IMR-90 (cell line): ENCODE results near the gene KLHL8. TPM values are rescaled to one million over a fixed set of nuclear protein-coding genes. Genes with fewer than 3 reads are reported as not detected.
A peak's percentile ranks its signal among the peaks of the same experiment; 100 is the strongest.

Experiments used
- ATAC-seq: fragments of 200-7000 bp; cut with Tn5 transposase; 2 replicates; pipeline ENCODE4 v1.9.1; 2020; ENCODE audit warnings: low read depth, mild to moderate bottlenecking, moderate library complexity
- BruUV-seq: library from RNA; stranded (reverse); fragments of 400-500 nt; replicated peaks from 2 replicates; lab custom pipeline; 2021; lab: Mats Ljungman, UMichigan
- CTCF ChIA-PET: fragments of 300-600 bp; formaldehyde crosslinking; extraction: SDS; loops from one replicate; lab custom pipeline; 2021; ENCODE audit warnings: antibody characterized with exemption; lab: Yijun Ruan, JAX
- POLR2A ChIA-PET: fragments of 300-600 bp; sonication (Branson Sonifier 250); formaldehyde crosslinking; loops from one replicate; lab custom pipeline; 2022; ENCODE audit warnings: antibody characterized with exemption; ENCODE audit not compliant: unreplicated experiment; lab: Charles Lee
- DNase-seq: peaks from one replicate; pipeline ENCODE4 v3.0.0; 2013
- H2AFZ ChIP-seq: replicated peaks from 2 replicates; pipeline ENCODE3; 2013; ENCODE audit warnings: low read length, mild to moderate bottlenecking; ENCODE audit not compliant: poor library complexity
- H2AK5ac ChIP-seq: 2 replicates; pipeline ENCODE4 v1.6.1; 2013; ENCODE audit warnings: low read depth, low read length, inconsistent platforms
- H2AK9ac ChIP-seq: replicated peaks from 2 replicates; pipeline ENCODE3; 2013; ENCODE audit warnings: mild to moderate bottlenecking, low read depth, low read length, moderate library complexity; ENCODE audit not compliant: poor library complexity
- H2BK120ac ChIP-seq: 2 replicates; pipeline ENCODE4 v1.6.1; 2013; ENCODE audit warnings: low read depth, low read length, inconsistent platforms
- H2BK15ac ChIP-seq: 3 replicates; pipeline ENCODE4 v1.6.1; 2013; ENCODE audit warnings: low read depth, low read length, inconsistent platforms
- H2BK20ac ChIP-seq: 2 replicates; pipeline ENCODE4 v1.6.1; 2013; ENCODE audit warnings: low read depth, mild to moderate bottlenecking, inconsistent platforms, low read length, moderate library complexity
- H2BK5ac ChIP-seq: 2 replicates; pipeline ENCODE4 v1.6.1; 2013; ENCODE audit warnings: mild to moderate bottlenecking, low read depth, low read length, inconsistent platforms; ENCODE audit not compliant: poor library complexity, severe bottlenecking
- H3K14ac ChIP-seq: replicated peaks from 2 replicates; pipeline ENCODE4 v1.6.1; 2013; ENCODE audit warnings: low read depth, low read length, inconsistent platforms
- H3K18ac ChIP-seq: 2 replicates; pipeline ENCODE4 v1.6.1; 2013; ENCODE audit warnings: low read depth, low read length, control low read depth
- H3K23ac ChIP-seq: 2 replicates; pipeline ENCODE4 v1.6.1; 2013; ENCODE audit warnings: low read depth, low read length, inconsistent platforms
- H3K27ac ChIP-seq: 2 replicates; pipeline ENCODE4 v1.5.1; 2013; ENCODE audit warnings: mild to moderate bottlenecking, control low read depth, low read length; ENCODE audit not compliant: insufficient read depth
- H3K27me3 ChIP-seq: 2 replicates; pipeline ENCODE4 v1.6.1; 2013; ENCODE audit warnings: low read length; ENCODE audit not compliant: control insufficient read depth, insufficient read depth
- H3K36me3 ChIP-seq: 2 replicates; pipeline ENCODE4 v1.6.1; 2013; ENCODE audit warnings: low read length, mixed read lengths; ENCODE audit not compliant: control insufficient read depth, insufficient read depth
- H3K4ac ChIP-seq: 2 replicates; pipeline ENCODE4 v1.6.1; 2013; ENCODE audit warnings: low read depth, low read length, inconsistent platforms
- H3K4me1 ChIP-seq: 2 replicates; pipeline ENCODE4 v1.6.1; 2013; ENCODE audit warnings: low read length, mixed read lengths; ENCODE audit not compliant: control insufficient read depth, insufficient read depth
- H3K4me2 ChIP-seq: 2 replicates; pipeline ENCODE4 v1.6.1; 2013; ENCODE audit warnings: low read depth, mild to moderate bottlenecking, control low read depth, low read length, moderate library complexity
- H3K4me3 ChIP-seq: 2 replicates; pipeline ENCODE4 v1.5.1; 2013; ENCODE audit warnings: low read depth, mild to moderate bottlenecking, control low read depth, low read length, moderate library complexity; ENCODE audit not compliant: insufficient read depth
- H3K56ac ChIP-seq: 2 replicates; pipeline ENCODE4 v1.6.1; 2013; ENCODE audit warnings: low read length, inconsistent platforms; ENCODE audit not compliant: insufficient read depth; ENCODE audit errors: extremely low read depth
- H3K79me1 ChIP-seq, 2 experiments: 2 replicates each; pipeline ENCODE4 v1.6.1; 2013; ENCODE audit warnings: low read length in 2 of 2, inconsistent platforms in 1 of 2, low read depth in 1 of 2
- H3K9ac ChIP-seq: 2 replicates; pipeline ENCODE4 v1.6.1; 2013; ENCODE audit warnings: low read depth, low read length, control low read depth
- H3K9me1 ChIP-seq: 2 replicates; pipeline ENCODE4 v1.6.1; 2013; ENCODE audit warnings: low read length, inconsistent platforms; ENCODE audit not compliant: insufficient read depth
- H3K9me3 ChIP-seq: 2 replicates; pipeline ENCODE4 v1.6.1; 2013; ENCODE audit warnings: low read length; ENCODE audit not compliant: control insufficient read depth, insufficient read depth
- H4K20me1 ChIP-seq: 2 replicates; pipeline ENCODE4 v1.6.1; 2013; ENCODE audit warnings: low read length, inconsistent platforms; ENCODE audit not compliant: insufficient read depth
- H4K5ac ChIP-seq: 2 replicates; pipeline ENCODE4 v1.6.1; 2013; ENCODE audit warnings: mild to moderate bottlenecking, low read depth, low read length, control low read depth
- H4K8ac ChIP-seq, 2 experiments: 2 replicates each; pipeline ENCODE4 v1.6.1; 2013; ENCODE audit warnings: low read depth in 2 of 2, low read length in 2 of 2, control low read depth in 1 of 2, inconsistent platforms in 1 of 2
- H4K91ac ChIP-seq: 2 replicates; pipeline ENCODE4 v1.6.1; 2013; ENCODE audit warnings: low read depth, low read length, inconsistent platforms; ENCODE audit not compliant: insufficient read depth
- NFE2L2 ChIP-seq: fragments of 150-350 bp; IDR thresholded peaks from 2 replicates; pipeline ENCODE4 v1.6.1; 2016; ENCODE audit warnings: low read depth, mild to moderate bottlenecking, low read length
- WGBS, 2 experiments: methylation state at CpG; one replicate each; pipeline versions ENCODE4 v1.1.5 to v1.1.7; 2013; ENCODE audit warnings: missing lambda C conversion rate in 2 of 2; ENCODE audit not compliant: insufficient read length in 1 of 2; ENCODE audit errors: extremely low coverage in 2 of 2; 5-methylcytosine and 5-hydroxymethylcytosine counted together
- dilution Hi-C: fragments of 300-500 bp; cut with HindIII; formaldehyde crosslinking; loops from one replicate; pipeline ENCODE4 v1.14.3; 2018; ENCODE audit warnings: low sequenced_read_pairs; ENCODE audit not compliant: unreplicated experiment
- in situ Hi-C: fragments of 300-500 bp; cut with MboI; formaldehyde crosslinking; loops from 3 replicates; pipeline ENCODE4 v1.14.3; 2019; ENCODE audit warnings: low sequenced_read_pairs, inconsistent platforms, mixed read lengths
- intact Hi-C: fragments of 100-400 bp; cut with micrococcal nuclease; formaldehyde crosslinking; loops from 2 replicates; pipeline ENCODE4 v1.10.0; 2022
- polyA plus RNA-seq, 3 experiments: library from polyadenylated mRNA; depleted of rRNA; stranded (reverse); fragments of >200 nt; gene quantifications; 2 replicates each; pipeline ENCODE4 v1.2.3, GENCODE V29; 2012; ENCODE audit warnings: low replicate concordance in 1 of 3
- total RNA-seq: library from RNA; depleted of rRNA; stranded (reverse); fragments of >200 nt; gene quantifications from 2 replicates; pipeline ENCODE4 v1.2.3, GENCODE V29; 2012
- TF ChIP-seq, protein P1 (sequence below): conservative IDR thresholded peaks from 2 replicates; pipeline ENCODE4 v1.5.1; 2012; ENCODE audit warnings: mild to moderate bottlenecking, low read depth, low read length, improper control_type of control experiment

Gene KLHL8
- total and polyA plus RNA-seq, 2 of the 4 experiments (the other 2 are of a cell fraction), result 3.1 to 9.5 TPM

DNA sequence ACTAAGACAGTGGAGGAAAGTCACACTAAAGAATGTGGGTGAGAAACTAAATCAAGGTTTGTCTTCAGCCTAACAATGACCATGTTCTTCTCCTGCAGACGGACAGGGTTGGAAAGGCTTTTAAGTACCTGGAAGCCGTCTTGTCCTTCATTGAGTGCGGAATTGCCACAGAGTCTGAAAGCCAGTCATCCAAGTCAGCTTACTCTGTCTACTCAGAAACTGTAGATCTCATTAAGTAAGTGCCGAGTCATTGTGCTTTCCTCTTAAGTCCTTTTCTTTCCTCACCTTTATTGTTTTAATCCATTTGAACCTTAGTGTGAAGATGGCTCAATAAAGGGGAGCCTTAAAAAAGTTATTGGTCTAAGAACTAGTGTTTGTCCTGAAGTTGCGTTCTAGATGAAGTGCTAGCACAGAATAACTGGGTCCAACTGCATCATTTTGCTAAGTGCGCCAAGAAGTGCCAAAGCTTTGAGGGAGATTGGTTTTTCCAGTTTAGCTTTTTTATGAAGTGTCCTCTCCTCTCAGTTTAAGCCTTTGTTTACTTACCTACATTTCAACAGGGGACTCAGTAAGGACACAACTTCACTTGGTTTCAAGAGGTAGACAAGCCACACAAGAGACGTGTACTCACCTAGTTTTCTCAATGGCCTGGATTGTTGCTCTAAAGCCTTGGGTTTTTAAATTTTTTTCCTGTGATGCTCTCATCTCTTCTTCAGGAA is 89.3 kb downstream of the KLHL8 start:
- ChIA-PET CTCF (no interaction called here), POLR2A (no interaction called here)
- Histone ChIP-seq H3K27ac (no peak overlapping the region), H3K9me1 (peaks cover 14% of the 10 kb centered on the region), H2BK15ac (no peak overlapping the region), H3K14ac (0 out of 2 replicates have a peak overlapping the region, but pooled peaks have one; percentile 30), H4K5ac (no peak overlapping the region), H3K4me1 (peaks cover 7% of the 10 kb centered on the region), H2AK9ac (no peak overlapping the region), H3K23ac (no peak overlapping the region), H3K9ac (no peak overlapping the region), H2AK5ac (0 out of 2 replicates have a peak overlapping the region, but pooled peaks have one; percentile 55), H3K9me3 (no peaks in the 10 kb centered on the region), H3K18ac (no peak overlapping the region; the same call in 1 of the 2 replicates), H3K79me1 (peaks cover 1 to 6% of the 10 kb centered on the region in 2 experiments; a peak in 1 of 4 replicates), H3K27me3 (no peaks in the 10 kb centered on the region), H4K91ac (no peak overlapping the region), H3K4me3 (no peak overlapping the region), H2BK20ac (no peak overlapping the region), H3K36me3 (peaks cover 31% of the 10 kb centered on the region), H2BK5ac (no peak overlapping the region), H4K20me1 (no peaks in the 10 kb centered on the region), H3K4me2 (no peak overlapping the region), H2AFZ (no peak overlapping the region), H2BK120ac (no peak overlapping the region), H3K4ac (no peak overlapping the region), H4K8ac (no peak overlapping the region), H3K56ac (no peak overlapping the region)
- TF ChIP-seq, protein P1, sequence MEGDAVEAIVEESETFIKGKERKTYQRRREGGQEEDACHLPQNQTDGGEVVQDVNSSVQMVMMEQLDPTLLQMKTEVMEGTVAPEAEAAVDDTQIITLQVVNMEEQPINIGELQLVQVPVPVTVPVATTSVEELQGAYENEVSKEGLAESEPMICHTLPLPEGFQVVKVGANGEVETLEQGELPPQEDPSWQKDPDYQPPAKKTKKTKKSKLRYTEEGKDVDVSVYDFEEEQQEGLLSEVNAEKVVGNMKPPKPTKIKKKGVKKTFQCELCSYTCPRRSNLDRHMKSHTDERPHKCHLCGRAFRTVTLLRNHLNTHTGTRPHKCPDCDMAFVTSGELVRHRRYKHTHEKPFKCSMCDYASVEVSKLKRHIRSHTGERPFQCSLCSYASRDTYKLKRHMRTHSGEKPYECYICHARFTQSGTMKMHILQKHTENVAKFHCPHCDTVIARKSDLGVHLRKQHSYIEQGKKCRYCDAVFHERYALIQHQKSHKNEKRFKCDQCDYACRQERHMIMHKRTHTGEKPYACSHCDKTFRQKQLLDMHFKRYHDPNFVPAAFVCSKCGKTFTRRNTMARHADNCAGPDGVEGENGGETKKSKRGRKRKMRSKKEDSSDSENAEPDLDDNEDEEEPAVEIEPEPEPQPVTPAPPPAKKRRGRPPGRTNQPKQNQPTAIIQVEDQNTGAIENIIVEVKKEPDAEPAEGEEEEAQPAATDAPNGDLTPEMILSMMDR, result no peak
- TF ChIP-seq NFE2L2, result peak; percentile 84
- 93% methylated on average over 2 of the region's 7 CpGs; no CpG with 5 or more reads in 1 of the 2 experiments for WGBS, 2 experiments
- in situ Hi-C loops (no loop called here), dilution Hi-C loops (no loop called here), intact Hi-C loops (no loop called here)
- no peak for ATAC-seq
- DNase-seq, result no peak
- no TSS peak for BruUV-seq
